Common myeloid progenitor, CD34-positive (primary cell): ENCODE data around the gene CASP9.
"Not testable (repeated sequence)": the region's sequence is repeated elsewhere in the genome, so short reads cannot be mapped to it uniquely, and the experiment has no call there.

Experiments
- CTCF ChIA-PET: fragments of 350-600 bp; sonication (Branson Sonifier 250); formaldehyde crosslinking; loops from one replicate; lab custom pipeline; 2021; ENCODE audit warnings: antibody characterized with exemption; lab: Charles Lee
- POLR2A ChIA-PET: fragments of 350-600 bp; sonication (Branson Sonifier 250); formaldehyde crosslinking; loops from one replicate; lab custom pipeline; 2021; ENCODE audit warnings: antibody characterized with exemption; lab: Charles Lee
- DNase-seq, 3 donors: peaks; one replicate each; pipeline versions ENCODE4 v3.0.0 to v3.0.0-alpha.2; 2013
- H3K27ac ChIP-seq, 2 experiments: 1 replicate in 1 of 2; 2 replicates in 1 of 2; pipeline ENCODE4 v1.7.0; 2013; ENCODE audit warnings: inconsistent platforms in 2 of 2, low read length in 2 of 2, mild to moderate bottlenecking in 2 of 2, low read depth in 1 of 2, moderate library complexity in 1 of 2; ENCODE audit not compliant: severe bottlenecking in 2 of 2, insufficient read depth in 1 of 2, poor library complexity in 1 of 2
- H3K27me3 ChIP-seq, 5 experiments: replicated peaks in 2 of 5; 1 replicate in 3 of 5; 2 replicates in 2 of 5; pipeline versions ENCODE4 v1.6.1 to v1.7.0; 2013; ENCODE audit warnings: low read length in 4 of 5, mild to moderate bottlenecking in 2 of 5, moderate library complexity in 2 of 5, inconsistent platforms in 1 of 5; ENCODE audit not compliant: insufficient read depth in 5 of 5, control insufficient read depth in 4 of 5
- H3K36me3 ChIP-seq, 4 experiments: 1 replicate in 2 of 4; 2 replicates in 2 of 4; pipeline versions ENCODE4 v1.6.1 to v1.7.0; 2013; ENCODE audit warnings: low read length in 3 of 4, control low read depth in 1 of 4, mild to moderate bottlenecking in 1 of 4; ENCODE audit not compliant: control insufficient read depth in 4 of 4, insufficient read depth in 4 of 4
- H3K4me1 ChIP-seq, 4 experiments: 1 replicate in 3 of 4; 2 replicates in 1 of 4; pipeline versions ENCODE4 v1.6.1 to v1.7.1; 2013; ENCODE audit warnings: low read length in 3 of 4, mild to moderate bottlenecking in 3 of 4, control low read depth in 1 of 4, inconsistent platforms in 1 of 4, moderate library complexity in 1 of 4; ENCODE audit not compliant: control insufficient read depth in 4 of 4, insufficient read depth in 4 of 4; ENCODE audit errors: control extremely low read depth in 1 of 4
- H3K4me3 ChIP-seq, 7 experiments: 1 replicate in 4 of 7; 2 replicates in 3 of 7; pipeline versions ENCODE4 v1.5.1 to v1.7.0; 2013; ENCODE audit warnings: mild to moderate bottlenecking in 7 of 7, low read length in 6 of 7, moderate library complexity in 6 of 7, inconsistent platforms in 2 of 7, low read depth in 2 of 7, control low read depth in 1 of 7; ENCODE audit not compliant: insufficient read depth in 4 of 7, control insufficient read depth in 1 of 7; ENCODE audit errors: extremely low read depth in 1 of 7
- H3K9me3 ChIP-seq, 5 experiments: 1 replicate in 4 of 5; 2 replicates in 1 of 5; pipeline versions ENCODE4 v1.6.1 to v1.7.1; 2013; ENCODE audit warnings: low read length in 4 of 5, mild to moderate bottlenecking in 2 of 5, inconsistent platforms in 1 of 5, low read depth in 1 of 5, moderate library complexity in 1 of 5; ENCODE audit not compliant: control insufficient read depth in 4 of 5, insufficient read depth in 2 of 5; ENCODE audit errors: control extremely low read depth in 1 of 5
- WGBS: methylation state at CpG from one replicate; pipeline ENCODE4 v1.1.5; 2013; ENCODE audit not compliant: insufficient coverage; 5-methylcytosine and 5-hydroxymethylcytosine counted together

Gene CASP9

DNA sequence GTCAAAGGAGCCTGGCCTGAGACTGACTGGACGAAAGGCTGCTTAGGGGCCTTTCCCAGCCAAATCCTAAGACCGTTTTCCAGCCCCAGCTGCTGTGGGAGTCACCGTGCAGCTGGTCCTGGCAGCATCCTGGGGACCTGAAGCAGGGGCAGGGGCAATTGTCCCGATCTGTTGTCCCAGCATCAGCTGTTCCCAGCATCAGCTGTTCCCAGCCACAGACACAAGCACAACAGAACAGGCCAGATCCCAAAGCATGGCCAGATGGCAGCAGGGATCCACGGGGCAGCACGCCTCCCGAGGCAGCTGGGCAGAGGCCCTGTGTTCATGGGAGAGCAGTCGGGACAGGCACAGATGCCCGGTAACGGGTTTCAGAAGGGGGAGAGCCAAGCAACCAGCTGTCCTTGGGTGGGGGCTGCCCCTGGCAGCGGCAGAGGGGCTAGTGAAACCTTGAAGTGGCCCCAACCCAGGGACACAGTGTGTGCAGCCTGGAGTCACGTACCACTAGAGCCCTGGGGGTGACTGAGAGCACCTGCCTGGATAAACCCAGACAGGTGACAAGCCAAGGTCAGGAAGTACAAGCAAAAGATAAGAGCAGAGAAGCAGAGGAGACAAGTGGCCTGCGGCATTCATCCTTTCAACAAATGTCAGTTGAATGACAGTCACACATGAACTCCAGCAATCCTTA is 34.8 kb downstream of the CASP9 start:
- DNase-seq = no peak
- ChIA-PET POLR2A (no interaction called here), CTCF (no interaction called here)
- Histone ChIP-seq H3K27ac (no peak overlapping the region), H3K27me3 (no peaks in the 10 kb centered on the region), H3K4me1 (no peaks in the 10 kb centered on the region), H3K36me3 (peaks cover 3 to 19% (median 8%) of the 10 kb centered on the region in 4 experiments), H3K4me3 (no peak overlapping the region), H3K9me3 (no peaks in the 10 kb centered on the region)
- WGBS = 90% methylated on average over 12 of the region's 13 CpGs

DNA sequence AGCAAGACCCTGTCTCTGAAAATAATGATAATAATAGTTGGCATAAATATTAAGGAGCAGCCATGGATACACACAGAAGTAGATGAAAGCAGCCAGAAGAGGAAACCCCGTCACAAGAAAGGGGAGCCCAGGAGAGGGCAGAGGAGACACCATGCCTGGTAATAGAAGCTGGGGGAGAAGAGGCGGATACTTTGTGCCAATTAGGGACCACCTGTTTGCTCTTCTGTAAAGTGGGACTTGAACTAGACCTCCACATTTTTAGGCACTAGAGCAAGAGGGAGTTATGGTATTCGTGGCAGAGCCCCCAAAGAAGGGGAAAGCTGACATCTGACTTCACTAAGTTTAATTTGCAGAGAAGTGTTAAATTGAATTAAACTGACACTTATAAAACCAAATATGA is 35.6 kb downstream of the CASP9 start:
- WGBS = 100% methylated on average over 2 of the region's 3 CpGs

DNA sequence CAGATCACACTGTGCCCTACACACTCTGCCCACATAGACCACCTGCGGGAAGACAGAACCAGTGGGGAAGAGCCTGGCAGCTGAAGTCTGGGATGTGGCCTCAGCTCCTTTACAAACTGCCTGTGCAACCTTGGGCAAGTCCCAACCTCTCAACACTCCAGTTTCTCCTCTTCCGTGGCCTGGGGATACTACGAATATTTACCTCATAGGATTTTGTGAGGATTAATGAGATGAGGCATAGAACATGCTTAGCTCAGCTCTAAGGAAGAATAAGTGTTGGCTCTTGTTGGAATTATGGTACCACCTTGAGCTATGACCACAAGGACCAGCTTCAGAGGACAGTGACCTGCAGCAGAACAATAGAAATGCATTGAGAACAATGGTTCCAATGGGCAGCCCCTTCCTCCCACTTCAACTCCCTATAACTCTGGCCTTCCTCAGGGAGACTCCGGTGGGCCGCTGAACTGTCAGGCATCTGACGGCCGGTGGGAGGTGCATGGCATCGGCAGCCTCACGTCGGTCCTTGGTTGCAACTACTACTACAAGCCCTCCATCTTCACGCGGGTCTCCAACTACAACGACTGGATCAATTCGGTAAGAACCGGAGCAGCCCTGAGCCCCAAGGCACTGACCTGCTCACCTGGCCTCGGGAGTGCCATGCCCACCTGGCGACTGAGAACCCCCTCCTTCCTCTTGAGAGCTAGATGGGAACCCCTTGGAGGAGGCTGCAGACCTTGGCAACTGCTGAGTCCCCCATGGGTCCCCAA is 37.0 kb downstream of the CASP9 start:
- H3K36me3 ChIP-seq, H3K4me1 ChIP-seq, H3K27ac ChIP-seq, H3K9me3 ChIP-seq, CTCF ChIA-PET, H3K4me3 ChIP-seq, H3K27me3 ChIP-seq, POLR2A ChIA-PET, DNase-seq: not testable (repeated sequence)
- 100% methylated on average over 4 of the region's 17 CpGs for WGBS

More for the DNA sequence above, 35.6 kb downstream of the CASP9 start:
- no peaks in the 10 kb centered on the region for H3K27me3 ChIP-seq
- no peaks in the 10 kb centered on the region for H3K4me1 ChIP-seq
- peaks cover 3 to 13% (median 8%) of the 10 kb centered on the region in 4 experiments for H3K36me3 ChIP-seq
- DNase-seq = no peak
- CTCF ChIA-PET = no interaction called here
- POLR2A ChIA-PET = no interaction called here
- H3K9me3 ChIP-seq = no peaks in the 10 kb centered on the region
- no peak overlapping the region for H3K4me3 ChIP-seq
- H3K27ac ChIP-seq = no peak overlapping the region

DNA sequence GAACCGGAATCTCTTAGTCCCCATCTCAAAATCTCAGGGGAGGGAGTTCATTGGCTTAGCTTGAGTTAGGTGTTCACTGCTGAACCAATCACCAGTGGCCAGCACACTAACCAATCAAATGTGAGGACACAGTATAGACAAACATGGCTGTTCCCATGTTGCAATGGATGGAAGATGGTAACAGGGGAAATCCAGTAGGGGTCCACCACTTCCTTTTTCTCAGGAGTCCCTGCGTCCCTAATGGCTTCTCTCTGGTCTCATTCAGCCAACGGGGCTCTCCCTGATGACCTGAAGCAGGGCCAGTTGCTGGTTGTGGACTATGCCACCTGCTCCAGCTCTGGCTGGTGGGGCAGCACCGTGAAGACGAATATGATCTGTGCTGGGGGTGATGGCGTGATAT is 38.4 kb downstream of the CASP9 start:
- H3K27ac ChIP-seq = no peak overlapping the region
- no peaks in the 10 kb centered on the region for H3K4me1 ChIP-seq
- DNase-seq = no peak
- 96% methylated on average over 4 of the region's 6 CpGs for WGBS
- peaks cover 0 to 5% (median 2%) of the 10 kb centered on the region in 4 experiments for H3K36me3 ChIP-seq
- H3K27me3 ChIP-seq = no peaks in the 10 kb centered on the region
- POLR2A ChIA-PET = no interaction called here
- no peaks in the 10 kb centered on the region for H3K9me3 ChIP-seq
- CTCF ChIA-PET = no interaction called here
- H3K4me3 ChIP-seq = no peak overlapping the region

DNA sequence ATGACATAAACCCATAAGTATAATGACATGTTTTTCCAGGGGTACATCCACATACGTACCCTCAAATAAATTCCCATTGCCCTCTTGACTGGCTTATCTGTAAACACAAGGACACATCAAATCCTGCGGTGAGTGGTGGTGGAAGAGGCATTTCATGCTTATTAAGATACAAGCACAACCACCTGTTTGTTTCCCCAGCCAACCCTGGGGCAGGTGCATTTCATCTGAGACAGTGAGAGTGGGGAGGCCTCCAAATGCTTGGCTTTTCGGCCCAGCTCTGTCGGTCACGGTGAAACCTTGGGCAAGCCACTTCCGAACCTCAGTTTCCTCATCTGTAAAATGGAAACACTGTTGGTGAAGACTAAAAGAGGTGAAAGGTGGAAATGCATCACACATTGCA is 39.6 kb downstream of the CASP9 start:
- DNase-seq, H3K36me3 ChIP-seq, CTCF ChIA-PET, H3K27me3 ChIP-seq, H3K9me3 ChIP-seq, POLR2A ChIA-PET, H3K4me3 ChIP-seq, H3K27ac ChIP-seq, H3K4me1 ChIP-seq: not testable (repeated sequence)
- WGBS = no CpG with 5 or more reads among the region's 6 CpGs

DNA sequence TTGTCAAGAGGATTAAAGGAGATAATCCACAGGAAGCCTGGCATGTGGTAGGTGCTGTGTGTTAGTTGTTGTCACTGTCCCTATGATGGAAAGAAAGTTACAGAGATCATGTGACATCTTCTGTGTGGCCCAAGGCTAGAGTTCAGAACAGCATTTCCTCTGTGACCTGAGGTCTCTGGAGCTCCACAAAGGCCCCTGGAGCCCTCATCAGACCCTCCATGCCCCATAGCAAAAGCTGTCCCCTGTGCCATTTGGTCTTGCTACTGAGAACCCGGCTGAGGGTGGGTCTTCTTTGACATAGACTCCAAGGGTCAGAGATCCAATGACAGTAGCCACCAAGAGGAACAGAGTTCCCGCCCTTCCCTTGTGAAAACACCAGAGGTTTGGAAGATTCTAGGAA is 40.0 kb downstream of the CASP9 start:
- no peak for DNase-seq
- no peaks in the 10 kb centered on the region for H3K9me3 ChIP-seq
- H3K4me1 ChIP-seq = no peaks in the 10 kb centered on the region
- POLR2A ChIA-PET = no interaction called here
- CTCF ChIA-PET = no interaction called here
- WGBS = 100% methylated on average over 1 of the region's 2 CpGs
- no peaks in the 10 kb centered on the region for H3K27me3 ChIP-seq
- H3K36me3 ChIP-seq = no peaks in the 10 kb centered on the region
- no peak overlapping the region for H3K4me3 ChIP-seq
- H3K27ac ChIP-seq = no peak overlapping the region

DNA sequence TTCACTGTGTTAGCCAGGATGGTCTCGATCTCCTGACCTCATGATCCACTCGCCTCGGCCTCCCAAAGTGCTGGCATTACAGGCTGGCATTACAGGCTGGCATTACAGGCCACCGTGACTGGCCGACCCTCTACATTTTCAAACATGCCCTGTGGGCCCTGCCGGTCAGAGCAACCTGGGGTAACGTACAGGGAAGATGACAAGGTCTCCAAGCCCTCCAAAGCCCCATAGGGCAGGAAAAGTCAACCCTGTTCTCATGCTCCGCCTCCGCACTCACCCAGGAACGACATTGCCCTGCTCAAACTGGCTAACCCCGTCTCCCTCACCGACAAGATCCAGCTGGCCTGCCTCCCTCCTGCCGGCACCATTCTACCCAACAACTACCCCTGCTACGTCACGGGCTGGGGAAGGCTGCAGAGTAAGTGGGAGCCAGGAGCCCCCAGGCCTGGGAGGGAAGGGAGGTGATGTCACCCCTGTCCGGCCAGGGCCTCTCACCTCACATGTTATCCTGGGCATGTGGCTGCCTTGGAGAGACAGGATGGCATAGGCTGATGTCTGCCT is 41.0 kb downstream of the CASP9 start:
- H3K36me3 ChIP-seq, H3K27me3 ChIP-seq, H3K9me3 ChIP-seq, DNase-seq, H3K4me3 ChIP-seq, H3K27ac ChIP-seq, POLR2A ChIA-PET, CTCF ChIA-PET, H3K4me1 ChIP-seq: not testable (repeated sequence)
- 97% methylated on average over 4 of the region's 16 CpGs for WGBS
